ENCODE results near the gene ABCA7.

DNA sequence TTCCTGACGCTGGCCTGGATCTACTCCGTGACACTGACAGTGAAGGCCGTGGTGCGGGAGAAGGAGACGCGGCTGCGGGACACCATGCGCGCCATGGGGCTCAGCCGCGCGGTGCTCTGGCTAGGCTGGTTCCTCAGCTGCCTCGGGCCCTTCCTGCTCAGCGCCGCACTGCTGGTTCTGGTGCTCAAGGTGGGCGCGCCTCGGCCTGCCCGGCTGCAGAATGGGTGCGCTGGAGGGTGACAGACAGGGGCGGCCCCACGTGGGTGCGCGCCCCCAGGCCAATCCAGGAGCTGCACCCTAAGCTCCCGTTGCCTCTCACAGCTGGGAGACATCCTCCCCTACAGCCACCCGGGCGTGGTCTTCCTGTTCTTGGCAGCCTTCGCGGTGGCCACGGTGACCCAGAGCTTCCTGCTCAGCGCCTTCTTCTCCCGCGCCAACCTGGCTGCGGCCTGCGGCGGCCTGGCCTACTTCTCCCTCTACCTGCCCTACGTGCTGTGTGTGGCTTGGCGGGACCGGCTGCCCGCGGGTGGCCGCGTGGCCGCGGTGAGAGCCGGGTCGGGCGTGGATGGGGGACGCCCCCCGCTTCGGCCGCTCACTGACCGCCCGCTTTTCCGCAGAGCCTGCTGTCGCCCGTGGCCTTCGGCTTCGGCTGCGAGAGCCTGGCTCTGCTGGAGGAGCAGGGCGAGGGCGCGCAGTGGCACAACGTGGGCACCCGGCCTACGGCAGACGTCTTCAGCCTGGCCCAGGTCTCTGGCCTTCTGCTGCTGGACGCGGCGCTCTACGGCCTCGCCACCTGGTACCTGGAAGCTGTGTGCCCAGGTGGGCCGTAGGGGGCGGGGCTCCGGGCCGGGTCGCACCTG, 7.2 kb downstream of the ABCA7 start:
- TF ChIP-seq CTCF (IDR thresholded peaks at IDR 0.05) (no peak), POLR2A (IDR thresholded peaks at IDR 0.05; ENCODE audit: low read depth) (no peak), POLR2AphosphoS5 (IDR thresholded peaks at IDR 0.05) (no peak)

All from esophagus muscularis mucosa (tissue), 3 donors.